Measurements from ENCODE around the gene SSR2. TPM values are rescaled to one million over a fixed set of nuclear protein-coding genes. Genes with fewer than 3 reads are reported as not detected.
A peak's percentile ranks its signal among the peaks of the same experiment; 100 is the strongest.

The SSR2 gene
- total and polyA plus RNA-seq, 9 donors: 261 to 601 (median 306) TPM

GRCh38 chr1:155960081-155960745 is 60.5 kb downstream of the SSR2 start:
- Histone ChIP-seq H3K4me3 (no peak overlapping the region), H3K36me3 (no peaks in the 10 kb centered on the region), H3K27me3 (no peaks in the 10 kb centered on the region), H3K27ac (peak overlapping the region in 1 of 2 donors; percentile 44), H3K9me3 (no peaks in the 10 kb centered on the region), H3K4me1 (ENCODE audit: insufficient read depth) (peaks cover 3% of the 10 kb centered on the region)
- intact Hi-C loops (cut with DNase I): no loop called here
- TF ChIP-seq POLR2A (IDR thresholded peaks at IDR 0.05) (no peak), EP300 (IDR thresholded peaks at IDR 0.05) (no peak), CTCF (IDR thresholded peaks at IDR 0.05) (no peak)
- DNase-seq: no peak
- 40 to 50% (median 49%) methylated on average over 3 of the region's 3 CpGs for WGBS, 3 donors

Other genes with a start within 250 kb of the SSR2 start
- gene GON4L, start 163.7 kb downstream of the SSR2 start, total RNA-seq: 10 to 100 TPM; 20.6 to 57.5 (median 42.5) TPM
- gene GON4L, start 163.7 kb downstream of the SSR2 start, polyA plus RNA-seq: 10 to 100 TPM; 16.0 to 29.4 TPM
- gene SYT11, start 161.4 kb downstream of the SSR2 start, total RNA-seq: 10 to 100 TPM; 10.1 to 27.9 (median 19.7) TPM
- 10 to 100 TPM; 12.5 to 48.9 TPM for gene SYT11, start 161.4 kb downstream of the SSR2 start, polyA plus RNA-seq
- gene RIT1, start 109.6 kb downstream of the SSR2 start, total RNA-seq: 10 to 100 TPM; 10.9 to 26.9 (median 23.0) TPM
- 10 to 100 TPM in 1 of 2 donors, 1 to 10 TPM in 1; 8.6 to 20.2 TPM for gene RIT1, start 109.6 kb downstream of the SSR2 start, polyA plus RNA-seq
- 10 to 100 TPM; 38.1 to 61.1 (median 46.4) TPM for gene KHDC4, start 86.5 kb downstream of the SSR2 start, total RNA-seq
- 10 to 100 TPM; 35.4 to 47.1 TPM for gene KHDC4, start 86.5 kb downstream of the SSR2 start, polyA plus RNA-seq
- gene RXFP4, start 79.3 kb downstream of the SSR2 start, total RNA-seq: not detected
- not detected for gene RXFP4, start 79.3 kb downstream of the SSR2 start, polyA plus RNA-seq
- 100 to 1,000 TPM in 1 of 7 donors, 10 to 100 TPM in 6; 41.0 to 221 (median 63.3) TPM for gene ARHGEF2, start 42.4 kb downstream of the SSR2 start, total RNA-seq
- gene ARHGEF2, start 42.4 kb downstream of the SSR2 start, polyA plus RNA-seq: 100 to 1,000 TPM in 1 of 2 donors, 10 to 100 TPM in 1; 36.3 to 108 TPM
- gene UBQLN4, start 32.8 kb upstream of the SSR2 start, total RNA-seq: 10 to 100 TPM; 14.2 to 38.0 (median 26.6) TPM
- gene UBQLN4, start 32.8 kb upstream of the SSR2 start, polyA plus RNA-seq: 10 to 100 TPM; 16.3 to 33.9 TPM
- 10 to 100 TPM; 20.1 to 66.1 (median 24.9) TPM for gene LAMTOR2, start 33.8 kb upstream of the SSR2 start, total RNA-seq
- 10 to 100 TPM; 20.1 to 41.2 TPM for gene LAMTOR2, start 33.8 kb upstream of the SSR2 start, polyA plus RNA-seq
- 10 to 100 TPM in 1 of 7 donors, 1 to 10 TPM in 4, under 1 TPM in 2; 0.45 to 38.6 (median 3.5) TPM for gene RAB25, start 40.2 kb upstream of the SSR2 start, total RNA-seq
- gene RAB25, start 40.2 kb upstream of the SSR2 start, polyA plus RNA-seq: under 1 TPM in 1 of 2 donors, not detected in 1; 0.28 TPM
- 10 to 100 TPM in 4 of 7 donors, 1 to 10 TPM in 3; 3.5 to 12.4 (median 10.2) TPM for gene MEX3A, start 61.5 kb upstream of the SSR2 start, total RNA-seq
- gene MEX3A, start 61.5 kb upstream of the SSR2 start, polyA plus RNA-seq: 1 to 10 TPM; 5.6 to 6.6 TPM
- gene LMNA, start 93.8 kb upstream of the SSR2 start, total RNA-seq: 100 to 1,000 TPM; 197 to 609 (median 377) TPM
- 100 to 1,000 TPM in 1 of 2 donors, 10 to 100 TPM in 1; 50.1 to 157 TPM for gene LMNA, start 93.8 kb upstream of the SSR2 start, polyA plus RNA-seq
- 1 to 10 TPM; 2.7 to 9.0 (median 5.5) TPM for gene SEMA4A, start 132.6 kb upstream of the SSR2 start, total RNA-seq
- gene SEMA4A, start 132.6 kb upstream of the SSR2 start, polyA plus RNA-seq: 1 to 10 TPM; 2.1 to 2.8 TPM
- 10 to 100 TPM in 6 of 7 donors, 1 to 10 TPM in 1; 6.8 to 20.9 (median 16.8) TPM for gene SLC25A44, start 173.2 kb upstream of the SSR2 start, total RNA-seq
- 10 to 100 TPM in 1 of 2 donors, 1 to 10 TPM in 1; 7.3 to 21.0 TPM for gene SLC25A44, start 173.2 kb upstream of the SSR2 start, polyA plus RNA-seq
- 10 to 100 TPM; 36.6 to 84.2 (median 53.0) TPM for gene PMF1, start 192.1 kb upstream of the SSR2 start, total RNA-seq
- gene PMF1, start 192.1 kb upstream of the SSR2 start, polyA plus RNA-seq: 10 to 100 TPM; 35.0 to 70.6 TPM
- gene BGLAP, start 221.2 kb upstream of the SSR2 start, total RNA-seq: 1 to 10 TPM; 1.4 to 4.6 (median 2.0) TPM
- gene BGLAP, start 221.2 kb upstream of the SSR2 start, polyA plus RNA-seq: 1 to 10 TPM in 1 of 2 donors, not detected in 1; 1.4 TPM
- 1 to 10 TPM in 4 of 7 donors, under 1 TPM in 3; 0.25 to 1.8 (median 1.3) TPM for gene PAQR6, start 227.1 kb upstream of the SSR2 start, total RNA-seq
- gene PAQR6, start 227.1 kb upstream of the SSR2 start, polyA plus RNA-seq: under 1 TPM; 0.67 to 0.72 TPM

Measured in ovary (tissue), 9 donors.